ENCODE results near the gene TEX13D. TPM values are rescaled to one million over a fixed set of nuclear protein-coding genes. Genes with fewer than 3 reads are reported as not detected.

TEX13D gene
- total and polyA plus RNA-seq, 2 donors (not counting 3 experiments of a cell fraction or from before 2014, with no cell fraction given), result not detected

DNA sequence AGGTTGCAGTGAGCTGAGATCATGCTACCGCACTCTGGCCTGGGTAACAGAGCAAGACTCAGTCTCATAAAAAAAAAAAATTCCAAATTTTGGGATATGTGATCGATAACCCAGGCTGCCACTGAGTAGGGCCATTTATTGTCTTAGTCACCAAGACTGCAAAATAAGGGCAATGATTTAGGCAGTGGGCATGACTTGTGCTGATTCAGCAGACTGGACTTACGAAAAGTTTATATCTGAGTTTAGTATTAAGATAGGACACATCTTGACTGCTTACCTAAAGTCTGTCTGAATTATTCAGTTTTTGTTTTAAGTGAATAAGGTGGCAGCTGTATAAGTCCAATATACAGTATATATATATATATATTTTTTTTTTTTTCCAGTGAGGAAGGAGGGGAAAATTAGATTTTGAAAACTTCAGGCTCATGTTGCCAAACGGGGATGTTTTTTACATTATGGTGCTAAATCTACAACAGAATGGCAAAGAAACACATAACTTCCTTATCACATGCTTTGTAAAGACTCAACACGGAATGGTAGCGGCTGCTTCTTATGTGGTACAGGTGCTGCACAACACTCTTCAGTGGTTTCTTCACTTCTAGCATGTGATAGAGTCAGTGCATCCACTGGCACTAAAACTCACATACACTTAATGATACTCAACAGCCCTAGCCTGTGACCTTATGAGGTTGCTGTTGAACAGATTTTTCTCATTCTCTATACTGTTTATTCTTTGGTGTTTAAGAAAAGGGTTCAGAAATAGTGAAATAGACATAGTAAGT is 6.5 kb downstream of the TEX13D start:
- Histone ChIP-seq H3K9me3 (replicated peaks; ENCODE audit: control insufficient read depth, insufficient read depth, low read length) (no peaks in the 10 kb centered on the region), H2AFZ (ENCODE audit: low read depth, low read length) (no peak overlapping the region), H3K79me2 (ENCODE audit: control insufficient read depth, insufficient read depth, low read length) (no peaks in the 10 kb centered on the region), H3K9ac (replicated peaks; ENCODE audit: extremely low read depth, insufficient read depth, low read length) (no peak overlapping the region), H3K9me1 (replicated peaks; ENCODE audit: control insufficient read depth, extremely low read depth, insufficient read depth, low read length) (no peaks in the 10 kb centered on the region), H3K27me3 (ENCODE audit: control insufficient read depth in 2 of 2, insufficient read depth in 2 of 2, low read length in 2 of 2) (no peaks in the 10 kb centered on the region), H3K4me1 (ENCODE audit: control insufficient read depth, extremely low read depth, insufficient read depth, low read length) (no peaks in the 10 kb centered on the region), H3K36me3 (ENCODE audit: control insufficient read depth in 2 of 2, extremely low read depth in 1 of 2, insufficient read depth in 2 of 2, low read length in 2 of 2) (no peaks in the 10 kb centered on the region), H3K4me3 (replicated peaks in 1 of 3; ENCODE audit: insufficient read depth in 1 of 3, low read depth in 1 of 3, low read length in 3 of 3) (no peak overlapping the region), H3K27ac (ENCODE audit: insufficient read depth, low read depth, low read length) (no peak overlapping the region), H3K4me2 (ENCODE audit: insufficient read depth, low read length) (no peak overlapping the region), H4K20me1 (replicated peaks; ENCODE audit: control insufficient read depth, extremely low read depth, insufficient read depth, low read length) (no peaks in the 10 kb centered on the region)
- dilution Hi-C loops (cut with MboI; ENCODE audit: extremely low pct_ligation_motif_present, low sequenced_read_pairs), result no loop called here
- DNase-seq (ENCODE audit: low read depth, low spot score) (no peak), FAIRE-seq (no peak)
- no peak for TF ChIP-seq EZH2 (IDR thresholded peaks at IDR 0.05; ENCODE audit: borderline replicate concordance, low read depth, low read length, severe bottlenecking)
- TF ChIP-seq, protein P1, sequence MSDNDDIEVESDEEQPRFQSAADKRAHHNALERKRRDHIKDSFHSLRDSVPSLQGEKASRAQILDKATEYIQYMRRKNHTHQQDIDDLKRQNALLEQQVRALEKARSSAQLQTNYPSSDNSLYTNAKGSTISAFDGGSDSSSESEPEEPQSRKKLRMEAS (IDR thresholded peaks at IDR 0.05; ENCODE audit: insufficient read depth, insufficient read length), result no peak
- no peak for TF ChIP-seq FOS (IDR thresholded peaks at IDR 0.05; ENCODE audit: borderline replicate concordance, insufficient read depth, low read length)
- POLR2A ChIA-PET, result no interaction called here
- BruUV-seq (replicated peaks), result no TSS peak
- CTCF ChIA-PET, result no interaction called here
- intact Hi-C loops (cut with micrococcal nuclease), result no loop called here

DNA sequence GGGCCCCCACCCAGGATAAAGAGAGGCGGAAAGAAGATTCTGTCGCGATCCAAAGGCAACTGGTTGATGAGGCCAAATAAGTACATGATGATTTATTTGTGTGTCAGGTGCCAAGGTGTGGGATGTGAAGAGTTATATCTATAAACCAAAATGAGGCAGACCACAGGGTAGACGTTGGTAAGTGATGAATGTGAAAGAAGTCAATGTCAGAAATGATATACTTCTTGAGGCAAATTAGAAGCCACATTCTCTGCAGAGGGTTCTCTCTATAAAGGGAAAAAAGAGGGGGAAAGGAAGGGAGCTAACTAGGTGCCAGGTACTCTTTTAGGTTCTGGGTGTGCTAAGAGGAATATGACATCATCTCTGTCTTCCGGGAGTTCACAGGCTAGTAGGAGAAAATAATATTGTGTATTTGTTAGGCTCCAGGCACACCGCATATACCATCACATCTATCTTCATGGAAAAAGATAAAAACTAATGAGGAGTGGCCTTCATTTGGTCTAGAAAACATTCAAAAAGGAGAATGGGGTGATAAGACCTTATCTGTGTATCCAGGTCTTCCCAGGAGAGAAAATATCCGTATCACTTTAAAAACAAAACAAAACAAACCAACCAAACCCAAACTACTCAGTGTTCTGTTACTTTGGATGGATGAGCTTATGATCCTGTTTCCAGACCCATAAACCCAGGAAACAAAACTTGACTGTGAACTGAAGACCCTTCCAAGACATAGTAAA is 9.1 kb downstream of the TEX13D start:
- Histone ChIP-seq H3K79me2 (ENCODE audit: control insufficient read depth, insufficient read depth, low read length) (no peaks in the 10 kb centered on the region), H3K9me3 (replicated peaks; ENCODE audit: control insufficient read depth, insufficient read depth, low read length) (no peaks in the 10 kb centered on the region), H4K20me1 (replicated peaks; ENCODE audit: control insufficient read depth, extremely low read depth, insufficient read depth, low read length) (no peaks in the 10 kb centered on the region), H3K36me3 (ENCODE audit: control insufficient read depth in 2 of 2, extremely low read depth in 1 of 2, insufficient read depth in 2 of 2, low read length in 2 of 2) (no peaks in the 10 kb centered on the region), H3K27me3 (ENCODE audit: control insufficient read depth in 2 of 2, insufficient read depth in 2 of 2, low read length in 2 of 2) (no peaks in the 10 kb centered on the region), H2AFZ (ENCODE audit: low read depth, low read length) (no peak overlapping the region), H3K27ac (ENCODE audit: insufficient read depth, low read depth, low read length) (no peak overlapping the region), H3K9me1 (replicated peaks; ENCODE audit: control insufficient read depth, extremely low read depth, insufficient read depth, low read length) (no peaks in the 10 kb centered on the region), H3K9ac (replicated peaks; ENCODE audit: extremely low read depth, insufficient read depth, low read length) (no peak overlapping the region), H3K4me3 (replicated peaks in 1 of 3; ENCODE audit: insufficient read depth in 1 of 3, low read depth in 1 of 3, low read length in 3 of 3) (no peak overlapping the region), H3K4me1 (ENCODE audit: control insufficient read depth, extremely low read depth, insufficient read depth, low read length) (no peaks in the 10 kb centered on the region), H3K4me2 (ENCODE audit: insufficient read depth, low read length) (no peak overlapping the region)
- ChIA-PET POLR2A (no interaction called here), CTCF (no interaction called here)
- FAIRE-seq, result no peak
- TF ChIP-seq GATA2 (IDR thresholded peaks at IDR 0.05; ENCODE audit: insufficient read depth, insufficient read length, low read depth, low read length) (no peak), POLR2AphosphoS5 (IDR thresholded peaks at IDR 0.05; ENCODE audit: insufficient read depth, low read depth, low read length) (no peak), POLR2A (IDR thresholded peaks at IDR 0.05; ENCODE audit: low read depth, low read length) (no peak), FOS (IDR thresholded peaks at IDR 0.05; ENCODE audit: borderline replicate concordance, insufficient read depth, low read length) (no peak), MYC (IDR thresholded peaks at IDR 0.05; ENCODE audit: low read depth, low read length) (no peak), EZH2 (IDR thresholded peaks at IDR 0.05; ENCODE audit: borderline replicate concordance, low read depth, low read length, severe bottlenecking) (no peak), JUN (IDR thresholded peaks at IDR 0.05; ENCODE audit: borderline replicate concordance, insufficient read depth, insufficient read length, low read depth) (no peak)
- TF ChIP-seq, protein P1 (IDR thresholded peaks at IDR 0.05; ENCODE audit: insufficient read depth, insufficient read length), result no peak
- TF ChIP-seq, protein P2, sequence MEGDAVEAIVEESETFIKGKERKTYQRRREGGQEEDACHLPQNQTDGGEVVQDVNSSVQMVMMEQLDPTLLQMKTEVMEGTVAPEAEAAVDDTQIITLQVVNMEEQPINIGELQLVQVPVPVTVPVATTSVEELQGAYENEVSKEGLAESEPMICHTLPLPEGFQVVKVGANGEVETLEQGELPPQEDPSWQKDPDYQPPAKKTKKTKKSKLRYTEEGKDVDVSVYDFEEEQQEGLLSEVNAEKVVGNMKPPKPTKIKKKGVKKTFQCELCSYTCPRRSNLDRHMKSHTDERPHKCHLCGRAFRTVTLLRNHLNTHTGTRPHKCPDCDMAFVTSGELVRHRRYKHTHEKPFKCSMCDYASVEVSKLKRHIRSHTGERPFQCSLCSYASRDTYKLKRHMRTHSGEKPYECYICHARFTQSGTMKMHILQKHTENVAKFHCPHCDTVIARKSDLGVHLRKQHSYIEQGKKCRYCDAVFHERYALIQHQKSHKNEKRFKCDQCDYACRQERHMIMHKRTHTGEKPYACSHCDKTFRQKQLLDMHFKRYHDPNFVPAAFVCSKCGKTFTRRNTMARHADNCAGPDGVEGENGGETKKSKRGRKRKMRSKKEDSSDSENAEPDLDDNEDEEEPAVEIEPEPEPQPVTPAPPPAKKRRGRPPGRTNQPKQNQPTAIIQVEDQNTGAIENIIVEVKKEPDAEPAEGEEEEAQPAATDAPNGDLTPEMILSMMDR (IDR thresholded peaks at IDR 0.05; ENCODE audit: extremely low read depth in 1 of 2, insufficient read depth in 1 of 2, low read depth in 1 of 2, low read length in 2 of 2), result no peak
- no TSS peak for BruUV-seq (replicated peaks)
- intact Hi-C loops (cut with micrococcal nuclease) (no loop called here), dilution Hi-C loops (cut with MboI; ENCODE audit: extremely low pct_ligation_motif_present, low sequenced_read_pairs) (no loop called here)
- DNase-seq (ENCODE audit: low read depth, low spot score), result no peak
